K562 (cell line): Measurements from ENCODE around the gene FBRS. TPM values are rescaled to one million over a fixed set of nuclear protein-coding genes. Genes with fewer than 3 reads are reported as not detected.

ENCODE experiments used
- CBX8 ChIP-seq: fragments of 200-600 bp; sonication (generic); IDR thresholded peaks from 2 replicates; pipeline ENCODE4 v1.6.1; 2012; ENCODE audit warnings: borderline replicate concordance, mixed run types, low read depth, mild to moderate bottlenecking, moderate library complexity, mixed read lengths, low read length, control low read depth, inconsistent platforms; ENCODE audit not compliant: poor library complexity, severe bottlenecking; ENCODE audit errors: extremely low read depth
- E2F4 ChIP-seq: sonication (generic); formaldehyde crosslinking; IDR thresholded peaks from 2 replicates; pipeline ENCODE4 v1.8.0; 2022; ENCODE audit warnings: mild to moderate bottlenecking, low read depth, missing genetic modification reagents
- ETV6 ChIP-seq, 3 experiments: fragments of 150-350 bp in 1 of 3; sonication (generic) in 1 of 3; formaldehyde crosslinking in 1 of 3; IDR thresholded peaks; 2 replicates each; pipeline versions ENCODE4 v1.6.1 to v1.8.0; 2014 to 2022; ENCODE audit warnings: borderline replicate concordance in 2 of 3, low read depth in 2 of 3, antibody characterized with exemption in 1 of 3, low read length in 1 of 3, mild to moderate bottlenecking in 1 of 3, missing genetic modification reagents in 1 of 3
- GATA2 ChIP-seq: sonication (generic); formaldehyde crosslinking; IDR thresholded peaks from 2 replicates; pipeline ENCODE4 v1.4.0; 2020; ENCODE audit warnings: mild to moderate bottlenecking, missing genetic modification reagents
- GTF2A2 ChIP-seq: IDR thresholded peaks from 2 replicates; pipeline ENCODE4 v1.6.1; 2016; ENCODE audit warnings: mild to moderate bottlenecking, missing genetic modification characterization, missing compliant biosample characterization
- IRF1 ChIP-seq: sonication (generic); formaldehyde crosslinking; IDR thresholded peaks from 2 replicates; pipeline ENCODE4 v1.8.0; 2022; ENCODE audit warnings: missing genetic modification reagents, mild to moderate bottlenecking, borderline replicate concordance
- NCOA6 ChIP-seq: fragments of 450-650 bp; IDR thresholded peaks from 2 replicates; pipeline ENCODE4 v1.6.1; 2017; ENCODE audit warnings: mild to moderate bottlenecking
- NFXL1 ChIP-seq: fragments of 450-650 bp; formaldehyde crosslinking; IDR thresholded peaks from 2 replicates; pipeline ENCODE4 v1.4.0; 2021; ENCODE audit warnings: mild to moderate bottlenecking
- SAP30 ChIP-seq: fragments of 200-600 bp; sonication (generic); IDR thresholded peaks from 2 replicates; pipeline ENCODE4 v1.6.1; 2012; ENCODE audit warnings: borderline replicate concordance, low read depth, mild to moderate bottlenecking, moderate library complexity, low read length, control low read depth, inconsistent platforms; ENCODE audit not compliant: insufficient read depth, poor library complexity, severe bottlenecking
- SIRT6 ChIP-seq: IDR thresholded peaks from one replicate; pipeline ENCODE4 v1.6.1; 2012; ENCODE audit warnings: low read depth, mild to moderate bottlenecking, control low read depth, inconsistent platforms, low read length, moderate library complexity
- TCFL5 ChIP-seq: fragments of 250-450 bp; sonication (Bioruptor Pico); conservative IDR thresholded peaks from 2 replicates; pipeline ENCODE4 v1.6.1; 2021; ENCODE audit warnings: mild to moderate bottlenecking, moderate library complexity, matching md5 sums
- U2AF2 ChIP-seq: fragments of 200-400 bp; formaldehyde crosslinking; optimal IDR thresholded peaks from 2 replicates; pipeline ENCODE3; 2017; ENCODE audit warnings: low read depth, mild to moderate bottlenecking, low read length
- ZBTB12 ChIP-seq: fragments of 250-450 bp; sonication (Bioruptor Pico); IDR thresholded peaks from 2 replicates; pipeline ENCODE4 v1.4.0; 2020
- ZBTB9 ChIP-seq: fragments of 450-650 bp; formaldehyde crosslinking; IDR thresholded peaks from 2 replicates; pipeline ENCODE4 v1.4.0; 2020; ENCODE audit warnings: mild to moderate bottlenecking, moderate library complexity
- ZC3H4 ChIP-seq: sonication (generic); formaldehyde crosslinking; IDR thresholded peaks from 2 replicates; pipeline ENCODE4 v1.9.0; 2021; ENCODE audit warnings: missing genetic modification reagents, borderline replicate concordance
- ZNF282 ChIP-seq: sonication (generic); formaldehyde crosslinking; IDR thresholded peaks from 2 replicates; pipeline ENCODE4 v1.8.1; 2023; ENCODE audit warnings: missing genetic modification reagents
- ZNF408 ChIP-seq: fragments of 250-450 bp; sonication (Bioruptor Pico); IDR thresholded peaks from 2 replicates; pipeline ENCODE4 v1.4.0; 2020; ENCODE audit warnings: low read depth, mild to moderate bottlenecking, moderate library complexity
- polyA plus RNA-seq, 8 experiments: library from polyadenylated mRNA; depleted of rRNA in 4 of 8; stranded (reverse) in 5 of 8; unstranded in 3 of 8; fragments of >200 nt; fragmentation: Nextera tagmentation in 2 of 8; fragmentation: Illumina TruSeq in 1 of 8; extraction: Ambion mirVana in 2 of 8; extraction: Trizol in 1 of 8; gene quantifications; 2 replicates each; pipeline versions ENCODE4 v1.2.1 to v1.2.3, GENCODE V29; 2011 to 2014; ENCODE audit warnings: inconsistent platforms in 1 of 8, missing spikeins in 1 of 8
- total RNA-seq, 7 experiments: library from RNA; depleted of rRNA in 6 of 7; stranded (reverse); fragments of >200 nt in 6 of 7; fragmentation: Illumina TruSeq in 2 of 7; extraction: Trizol in 2 of 7; gene quantifications; 2 replicates each; pipeline versions ENCODE4 v1.2.1 to v1.2.3, GENCODE V29; 2011 to 2021; ENCODE audit warnings: low replicate concordance in 1 of 7
- TF ChIP-seq, protein P1 (sequence below): fragments of 450-650 bp; IDR thresholded peaks from 2 replicates; pipeline ENCODE4 v1.6.1; 2016; ENCODE audit warnings: borderline replicate concordance
- TF ChIP-seq, protein P2 (sequence below): fragments of 250-450 bp; sonication (Bioruptor Pico); IDR thresholded peaks from 2 replicates; pipeline ENCODE4 v1.8.0; 2021; ENCODE audit warnings: moderate library complexity, mild to moderate bottlenecking, inconsistent platforms

Gene FBRS
- total and polyA plus RNA-seq, 9 of the 15 experiments (the other 6 are each of a cell fraction or from before 2014, with no cell fraction given) = 0.32 to 59.5 (median 13.1) TPM

DNA sequence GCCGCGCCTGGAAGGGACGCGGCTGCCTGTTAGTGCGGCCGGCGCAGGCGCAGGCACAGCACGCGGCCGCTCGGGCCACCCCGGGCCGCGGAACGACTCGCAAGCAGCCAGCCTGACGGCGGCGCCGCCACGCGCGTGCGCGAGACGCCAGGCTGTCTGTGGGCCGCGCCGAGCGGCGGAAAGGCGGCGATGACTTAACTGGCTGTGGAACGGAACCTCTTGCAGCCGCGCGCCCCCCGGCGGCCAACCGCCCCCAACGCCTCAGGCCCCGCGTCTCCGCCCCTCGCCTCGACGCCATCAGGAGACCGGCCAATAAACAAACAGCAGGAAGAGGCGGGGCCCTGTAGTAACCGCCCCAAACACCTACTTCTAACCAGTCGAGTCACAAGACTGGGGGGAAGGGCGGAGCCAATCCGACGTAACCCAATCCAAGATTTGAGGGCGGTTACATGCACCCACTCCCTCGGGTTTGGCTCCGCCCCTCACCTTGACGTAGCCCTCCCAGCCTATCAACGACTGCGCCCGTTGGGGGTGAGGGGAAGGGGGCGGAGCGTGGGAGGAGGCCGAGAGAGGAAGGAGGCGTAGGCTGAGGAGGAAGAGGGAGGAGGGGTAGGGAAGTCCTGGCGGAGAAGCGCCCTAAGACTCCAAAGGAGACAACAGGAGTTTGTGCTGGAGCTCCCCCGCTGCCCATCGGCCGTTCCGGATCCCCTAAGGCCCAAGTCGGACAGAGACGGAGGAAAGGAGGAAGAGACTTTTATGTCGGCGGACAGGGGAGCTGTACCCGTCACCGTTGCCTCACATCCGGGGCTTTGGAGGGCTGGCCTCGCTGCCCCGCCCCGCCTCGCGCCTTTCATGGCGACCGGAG lies at the start of gene FBRS (continued):
- TF ChIP-seq E2F4 (CRISPR knock-in tag) (no peak), SAP30 (no peak), ZNF282 (no peak), ZNF408 (CRISPR knock-in tag) (no peak), TCFL5 (no peak), NCOA6 (no peak), GTF2A2 (no peak), NFXL1 (CRISPR knock-in tag) (no peak), ZC3H4 (CRISPR knock-in tag) (no peak), GATA2 (CRISPR knock-in tag) (no peak), U2AF2 (no peak), SIRT6 (no peak), ETV6 (IDR thresholded peaks at IDR 0.05; ENCODE audit: borderline replicate concordance in 1 of 2, low read depth in 2 of 2, low read length in 1 of 2) (no peak; a peak in 1 of 4 replicates), ETV6 (CRISPR knock-in tag; IDR thresholded peaks at IDR 0.05; ENCODE audit: borderline replicate concordance) (no peak), CBX8 (no peak), ZBTB12 (CRISPR knock-in tag) (peak; percentile 65), ZBTB9 (CRISPR knock-in tag) (peak; percentile 46; the same call in 1 of the 2 replicates), IRF1 (CRISPR knock-in tag) (no peak)
- TF ChIP-seq, protein P1, sequence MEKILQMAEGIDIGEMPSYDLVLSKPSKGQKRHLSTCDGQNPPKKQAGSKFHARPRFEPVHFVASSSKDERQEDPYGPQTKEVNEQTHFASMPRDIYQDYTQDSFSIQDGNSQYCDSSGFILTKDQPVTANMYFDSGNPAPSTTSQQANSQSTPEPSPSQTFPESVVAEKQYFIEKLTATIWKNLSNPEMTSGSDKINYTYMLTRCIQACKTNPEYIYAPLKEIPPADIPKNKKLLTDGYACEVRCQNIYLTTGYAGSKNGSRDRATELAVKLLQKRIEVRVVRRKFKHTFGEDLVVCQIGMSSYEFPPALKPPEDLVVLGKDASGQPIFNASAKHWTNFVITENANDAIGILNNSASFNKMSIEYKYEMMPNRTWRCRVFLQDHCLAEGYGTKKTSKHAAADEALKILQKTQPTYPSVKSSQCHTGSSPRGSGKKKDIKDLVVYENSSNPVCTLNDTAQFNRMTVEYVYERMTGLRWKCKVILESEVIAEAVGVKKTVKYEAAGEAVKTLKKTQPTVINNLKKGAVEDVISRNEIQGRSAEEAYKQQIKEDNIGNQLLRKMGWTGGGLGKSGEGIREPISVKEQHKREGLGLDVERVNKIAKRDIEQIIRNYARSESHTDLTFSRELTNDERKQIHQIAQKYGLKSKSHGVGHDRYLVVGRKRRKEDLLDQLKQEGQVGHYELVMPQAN = peak; percentile 82
- TF ChIP-seq, protein P2, sequence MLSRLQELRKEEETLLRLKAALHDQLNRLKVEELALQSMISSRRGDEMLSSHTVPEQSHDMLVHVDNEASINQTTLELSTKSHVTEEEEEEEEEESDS (CRISPR knock-in tag) = no peak
